A549 (cell line): Measurements from ENCODE around the gene RAB3IP. TPM values are rescaled to one million over a fixed set of nuclear protein-coding genes. Genes with fewer than 3 reads are reported as not detected.

Source experiments
- ATAC-seq, 2 experiments: fragments of 200-7000 bp in 1 of 2; fragments of >200 bp in 1 of 2; cut with Nextera tagmentation in 1 of 2; cut with Tn5 transposase in 1 of 2; 3 replicates each; pipeline versions ENCODE4 v1.8.0 to v1.9.1; 2018 to 2020; ENCODE audit warnings: mild to moderate bottlenecking in 1 of 2, moderate library complexity in 1 of 2
- CTCF ChIA-PET: fragments of 300-600 bp; sonication (Branson Sonifier 250); formaldehyde crosslinking; extraction: SDS; loops from one replicate; lab custom pipeline; 2021; ENCODE audit warnings: antibody characterized with exemption, inconsistent platforms; lab: Yijun Ruan, JAX
- POLR2A ChIA-PET: fragments of 350-600 bp; formaldehyde crosslinking; extraction: SDS; loops from one replicate; lab custom pipeline; 2021; ENCODE audit warnings: antibody characterized with exemption, inconsistent platforms; lab: Yijun Ruan, JAX
- DNase-seq, 2 experiments: peaks; one replicate each; pipeline versions ENCODE4 v3.0.0 to v3.0.0-alpha.2; 2011 to 2016; ENCODE audit warnings: low read depth in 1 of 2, low spot score in 1 of 2
- FAIRE-seq: peaks from 2 replicates; lab custom pipeline; 2011; peaks lifted over from hg19 to GRCh38; lab: Jason Lieb, UNC
- H3K27ac ChIP-seq, 2 experiments: fragments of >200 bp; sonication (Bioruptor Twin); formaldehyde crosslinking; 3 replicates each; pipeline ENCODE4 v1.5.1; 2016 to 2017
- H3K4me1 ChIP-seq: fragments of >200 bp; sonication (Bioruptor Twin); formaldehyde crosslinking; 3 replicates; pipeline ENCODE4 v1.6.1; 2016
- H3K4me2 ChIP-seq: fragments of >200 bp; sonication (Bioruptor Twin); formaldehyde crosslinking; 3 replicates; pipeline ENCODE4 v1.6.1; 2016
- H3K4me3 ChIP-seq: fragments of >200 bp; sonication (Bioruptor Twin); formaldehyde crosslinking; 3 replicates; pipeline ENCODE4 v1.5.1; 2016
- H3K9me3 ChIP-seq: fragments of >200 bp; sonication (Bioruptor Twin); formaldehyde crosslinking; 3 replicates; pipeline ENCODE4 v1.6.1; 2016
- CEBPB ChIP-seq, 2 experiments: fragments of >200 bp in 1 of 2; sonication (Bioruptor Twin) in 1 of 2; formaldehyde crosslinking in 1 of 2; IDR thresholded peaks; 2 replicates each; pipeline ENCODE4 v1.6.1; 2012 to 2016
- FOSB ChIP-seq: fragments of 250-450 bp; sonication (Bioruptor Pico); IDR thresholded peaks from 2 replicates; pipeline ENCODE4 v1.5.0; 2020; ENCODE audit warnings: mild to moderate bottlenecking, moderate library complexity
- FOXS1 ChIP-seq: fragments of 250-450 bp; sonication (Bioruptor Pico); IDR thresholded peaks from 2 replicates; pipeline ENCODE4 v1.5.0; 2020; ENCODE audit warnings: mild to moderate bottlenecking, moderate library complexity
- HEYL ChIP-seq: fragments of 250-450 bp; sonication (Bioruptor Pico); IDR thresholded peaks from 2 replicates; pipeline ENCODE4 v1.8.0; 2021; ENCODE audit warnings: mild to moderate bottlenecking, moderate library complexity
- HOXA7 ChIP-seq: fragments of 250-450 bp; sonication (Bioruptor Pico); IDR thresholded peaks from 2 replicates; pipeline ENCODE4 v1.5.0; 2020; ENCODE audit warnings: mild to moderate bottlenecking, moderate library complexity
- HOXB5 ChIP-seq: fragments of 250-450 bp; sonication (Bioruptor Pico); IDR thresholded peaks from 2 replicates; pipeline ENCODE4 v1.5.0; 2020; ENCODE audit warnings: mild to moderate bottlenecking, moderate library complexity
- JUN ChIP-seq, 2 experiments: fragments of >200 bp; sonication (Bioruptor Twin); formaldehyde crosslinking; IDR thresholded peaks; 2 replicates in 1 of 2; 3 replicates in 1 of 2; pipeline ENCODE4 v1.6.1; 2016 to 2017
- MYC ChIP-seq: IDR thresholded peaks from 2 replicates; pipeline ENCODE4 v1.6.1; 2012; ENCODE audit warnings: mild to moderate bottlenecking, inconsistent platforms, low read length, improper control_type of control experiment, borderline replicate concordance
- NPAS2 ChIP-seq: fragments of 250-450 bp; sonication (Bioruptor Pico); IDR thresholded peaks from 2 replicates; pipeline ENCODE4 v1.8.0; 2022; ENCODE audit warnings: mild to moderate bottlenecking, moderate library complexity, borderline replicate concordance
- POLR2AphosphoS2 ChIP-seq: conservative IDR thresholded peaks from 2 replicates; pipeline ENCODE4 v1.6.1; 2012; ENCODE audit warnings: low read length, improper control_type of control experiment, inconsistent platforms
- RNF2 ChIP-seq: fragments of 200-600 bp; sonication (generic); IDR thresholded peaks from 2 replicates; pipeline ENCODE4 v1.6.1; 2016; ENCODE audit warnings: low read depth, mild to moderate bottlenecking, antibody characterized with exemption, moderate library complexity, borderline replicate concordance
- WGBS: methylation state at CpG from one replicate; pipeline ENCODE4 v1.1.6; 2017; ENCODE audit errors: missing lambda C conversion rate; 5-methylcytosine and 5-hydroxymethylcytosine counted together
- polyA plus RNA-seq, 4 experiments: library from polyadenylated mRNA; depleted of rRNA in 3 of 4; stranded (reverse); fragments of >200 nt; fragmentation: RNase III in 1 of 4; extraction: RNeasy Plus Mini Kit Qiagen cat#74134 plus additional on column Dnase treatment in 1 of 4; gene quantifications; 2 replicates in 3 of 4; 3 replicates in 1 of 4; pipeline ENCODE4 v1.2.3, GENCODE V29; 2011 to 2017
- TF ChIP-seq, protein P1 (sequence below): IDR thresholded peaks from 2 replicates; pipeline ENCODE4 v1.6.1; 2012
- TF ChIP-seq, protein P2 (sequence below): IDR thresholded peaks from 2 replicates; pipeline ENCODE4 v1.6.1; 2012
- TF ChIP-seq, protein P3 (sequence below): fragments of >200 bp; sonication (Bioruptor Twin); formaldehyde crosslinking; IDR thresholded peaks from 3 replicates; pipeline ENCODE4 v1.5.1; 2016
- TF ChIP-seq, protein P4 (sequence below): fragments of >200 bp; sonication (Bioruptor Twin); formaldehyde crosslinking; IDR thresholded peaks from 2 replicates; pipeline ENCODE4 v1.6.1; 2016
- TF ChIP-seq, protein P5 (sequence below): fragments of >200 bp; sonication (Bioruptor Twin); formaldehyde crosslinking; IDR thresholded peaks from 3 replicates; pipeline ENCODE4 v1.6.1; 2016

RAB3IP gene
- polyA plus RNA-seq, 2 of the 4 experiments (the other 2 are of a cell fraction), result 12.1 to 46.4 TPM

DNA sequence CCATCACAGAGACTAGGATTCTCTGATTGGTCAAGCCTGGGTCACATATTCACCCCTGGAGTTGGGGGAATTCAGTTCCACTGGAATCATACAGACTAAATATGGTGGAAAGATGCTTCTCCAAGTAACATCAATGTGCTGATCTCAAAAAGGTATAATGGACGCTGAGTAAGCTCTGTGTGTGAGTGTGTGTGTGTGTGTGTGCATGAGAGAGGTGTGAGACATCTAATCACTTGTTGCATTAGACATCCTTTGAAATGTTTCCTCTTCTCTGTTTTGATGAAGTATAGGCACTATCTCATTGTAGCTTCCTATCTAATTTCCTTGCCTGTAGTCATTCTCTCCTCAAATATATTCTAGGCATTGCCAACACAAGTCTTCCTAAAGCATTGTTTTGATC lies 5.0 kb upstream of the RAB3IP start:
- DNase-seq (no peak), FAIRE-seq (no peak), ATAC-seq (no peak)
- 0% methylated on average over 1 of the region's 1 CpG for WGBS
- no peaks in the 10 kb centered on the region for H3K9me3 ChIP-seq
- H3K4me1 ChIP-seq, result peaks cover 4% of the 10 kb centered on the region; the same call in 1 of the 3 replicates
- ChIA-PET POLR2A (no interaction called here), CTCF (interaction anchor here (0.7 kb wide), 1 partner anchor 26 kb away, joined by 3 read pairs; no protein-coding TSS in a partner anchor)
- TF ChIP-seq HEYL (CRISPR knock-in tag), result no peak
- no peak for TF ChIP-seq JUN (IDR thresholded peaks at IDR 0.05)
- no peak for TF ChIP-seq FOSB
- no peak for TF ChIP-seq MYC
- TF ChIP-seq, protein P1, sequence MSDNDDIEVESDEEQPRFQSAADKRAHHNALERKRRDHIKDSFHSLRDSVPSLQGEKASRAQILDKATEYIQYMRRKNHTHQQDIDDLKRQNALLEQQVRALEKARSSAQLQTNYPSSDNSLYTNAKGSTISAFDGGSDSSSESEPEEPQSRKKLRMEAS, result no peak
- TF ChIP-seq FOXS1 (CRISPR knock-in tag), result no peak
- TF ChIP-seq POLR2AphosphoS2, result no peak
- TF ChIP-seq, protein P2, sequence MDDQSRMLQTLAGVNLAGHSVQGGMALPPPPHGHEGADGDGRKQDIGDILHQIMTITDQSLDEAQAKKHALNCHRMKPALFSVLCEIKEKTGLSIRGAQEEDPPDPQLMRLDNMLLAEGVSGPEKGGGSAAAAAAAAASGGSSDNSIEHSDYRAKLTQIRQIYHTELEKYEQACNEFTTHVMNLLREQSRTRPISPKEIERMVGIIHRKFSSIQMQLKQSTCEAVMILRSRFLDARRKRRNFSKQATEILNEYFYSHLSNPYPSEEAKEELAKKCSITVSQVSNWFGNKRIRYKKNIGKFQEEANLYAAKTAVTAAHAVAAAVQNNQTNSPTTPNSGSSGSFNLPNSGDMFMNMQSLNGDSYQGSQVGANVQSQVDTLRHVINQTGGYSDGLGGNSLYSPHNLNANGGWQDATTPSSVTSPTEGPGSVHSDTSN, result no peak
- no peak for TF ChIP-seq NPAS2 (CRISPR knock-in tag)
- TF ChIP-seq, protein P3, sequence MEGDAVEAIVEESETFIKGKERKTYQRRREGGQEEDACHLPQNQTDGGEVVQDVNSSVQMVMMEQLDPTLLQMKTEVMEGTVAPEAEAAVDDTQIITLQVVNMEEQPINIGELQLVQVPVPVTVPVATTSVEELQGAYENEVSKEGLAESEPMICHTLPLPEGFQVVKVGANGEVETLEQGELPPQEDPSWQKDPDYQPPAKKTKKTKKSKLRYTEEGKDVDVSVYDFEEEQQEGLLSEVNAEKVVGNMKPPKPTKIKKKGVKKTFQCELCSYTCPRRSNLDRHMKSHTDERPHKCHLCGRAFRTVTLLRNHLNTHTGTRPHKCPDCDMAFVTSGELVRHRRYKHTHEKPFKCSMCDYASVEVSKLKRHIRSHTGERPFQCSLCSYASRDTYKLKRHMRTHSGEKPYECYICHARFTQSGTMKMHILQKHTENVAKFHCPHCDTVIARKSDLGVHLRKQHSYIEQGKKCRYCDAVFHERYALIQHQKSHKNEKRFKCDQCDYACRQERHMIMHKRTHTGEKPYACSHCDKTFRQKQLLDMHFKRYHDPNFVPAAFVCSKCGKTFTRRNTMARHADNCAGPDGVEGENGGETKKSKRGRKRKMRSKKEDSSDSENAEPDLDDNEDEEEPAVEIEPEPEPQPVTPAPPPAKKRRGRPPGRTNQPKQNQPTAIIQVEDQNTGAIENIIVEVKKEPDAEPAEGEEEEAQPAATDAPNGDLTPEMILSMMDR, result no peak
- TF ChIP-seq CEBPB (IDR thresholded peaks at IDR 0.05), result no peak
- no peak for TF ChIP-seq HOXA7
- no peak overlapping the region for H3K4me2 ChIP-seq
- no peak overlapping the region for H3K4me3 ChIP-seq
- H3K27ac ChIP-seq, result no peak overlapping the region

DNA sequence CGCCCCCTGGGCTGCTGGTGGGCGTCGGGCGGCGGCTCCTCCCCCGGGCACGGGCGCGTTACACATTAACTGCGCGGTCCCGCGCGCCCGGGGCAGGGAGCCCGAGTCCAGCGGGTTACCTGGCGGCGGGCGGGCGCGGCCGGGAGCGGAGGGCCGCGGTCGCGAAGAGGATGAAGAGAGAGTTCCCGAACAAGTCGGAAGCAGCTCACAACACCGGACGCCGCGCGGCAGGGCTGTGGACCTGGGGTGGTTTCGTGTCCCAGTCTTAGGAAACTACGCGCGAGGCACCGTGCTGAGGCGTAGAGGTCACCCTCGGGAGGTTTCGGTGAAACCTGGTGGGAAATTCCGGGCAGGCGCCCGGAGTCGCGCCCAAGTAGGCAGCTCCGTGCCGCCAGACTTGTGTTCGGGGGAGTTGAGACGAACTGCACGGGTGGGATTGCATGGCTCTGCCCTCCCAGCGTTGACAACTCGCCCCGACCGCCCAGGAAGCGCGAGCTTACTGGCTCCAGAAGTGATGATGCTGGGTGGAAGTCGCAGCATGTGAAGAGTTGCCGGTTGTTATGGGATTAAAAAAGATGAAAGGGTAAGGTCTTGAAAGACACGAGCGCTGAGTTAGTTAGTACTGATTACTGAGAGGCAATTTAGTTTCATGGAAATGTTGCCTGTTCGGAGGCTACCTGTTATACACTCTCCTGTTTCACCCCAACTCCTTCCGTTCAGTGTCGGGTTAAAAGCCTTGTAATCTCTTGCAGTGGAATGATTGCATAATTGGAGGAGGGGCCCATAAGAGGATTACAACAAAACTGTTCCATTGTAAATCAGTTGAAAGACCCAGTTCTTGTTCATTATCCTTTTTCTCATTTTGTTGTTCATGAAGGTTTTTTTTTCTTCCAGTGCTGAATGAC lies 879 bp downstream of the RAB3IP start:
- ChIA-PET POLR2A (no interaction called here), CTCF (interaction anchor here (1.6 to 1.9 kb wide), 2 partner anchors 9 to 19 kb away, joined by 3 to 4 read pairs; no protein-coding TSS in a partner anchor)
- peak overlapping the region; percentile 83 to 91 for H3K27ac ChIP-seq
- TF ChIP-seq, protein P4, sequence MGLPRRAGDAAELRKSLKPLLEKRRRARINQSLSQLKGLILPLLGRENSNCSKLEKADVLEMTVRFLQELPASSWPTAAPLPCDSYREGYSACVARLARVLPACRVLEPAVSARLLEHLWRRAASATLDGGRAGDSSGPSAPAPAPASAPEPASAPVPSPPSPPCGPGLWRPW, result no peak
- TF ChIP-seq CEBPB (IDR thresholded peaks at IDR 0.05) (peak; percentile 70 to 88; a peak in 3 of 4 replicates), HOXB5 (no peak), RNF2 (peak; percentile 66; the same call in 1 of the 2 replicates)
- TF ChIP-seq, protein P5, sequence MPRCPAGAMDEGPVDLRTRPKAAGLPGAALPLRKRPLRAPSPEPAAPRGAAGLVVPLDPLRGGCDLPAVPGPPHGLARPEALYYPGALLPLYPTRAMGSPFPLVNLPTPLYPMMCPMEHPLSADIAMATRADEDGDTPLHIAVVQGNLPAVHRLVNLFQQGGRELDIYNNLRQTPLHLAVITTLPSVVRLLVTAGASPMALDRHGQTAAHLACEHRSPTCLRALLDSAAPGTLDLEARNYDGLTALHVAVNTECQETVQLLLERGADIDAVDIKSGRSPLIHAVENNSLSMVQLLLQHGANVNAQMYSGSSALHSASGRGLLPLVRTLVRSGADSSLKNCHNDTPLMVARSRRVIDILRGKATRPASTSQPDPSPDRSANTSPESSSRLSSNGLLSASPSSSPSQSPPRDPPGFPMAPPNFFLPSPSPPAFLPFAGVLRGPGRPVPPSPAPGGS, result 0 out of 3 replicates have a peak, but pooled peaks have one; percentile 0
- TF ChIP-seq, protein P1, result peak; percentile 38
- no peak for FAIRE-seq
- WGBS, result 4% methylated on average over 24 of the region's 66 CpGs
- DNase-seq, result peak; percentile 28 to 48
- no peaks in the 10 kb centered on the region for H3K9me3 ChIP-seq
- peak; percentile 63 to 64 for ATAC-seq
- H3K4me3 ChIP-seq, result peak overlapping the region; percentile 88
- peak overlapping the region; percentile 86 for H3K4me2 ChIP-seq
- peaks cover 12% of the 10 kb centered on the region for H3K4me1 ChIP-seq
